HCT116 (cell line): ENCODE results near the gene ID3. TPM values are rescaled to one million over a fixed set of nuclear protein-coding genes. Genes with fewer than 3 reads are reported as not detected.

Experiments
- ATAC-seq: fragments of 200-7000 bp; cut with Tn5 transposase; 2 replicates; pipeline ENCODE4 v1.9.1; 2020; ENCODE audit warnings: mild to moderate bottlenecking, moderate library complexity
- BruUV-seq: library from RNA; stranded (reverse); fragments of 400-500 nt; replicated peaks from 2 replicates; lab custom pipeline; 2021; lab: Mats Ljungman, UMichigan
- CTCF ChIA-PET: fragments of 300-600 bp; sonication (Branson Sonifier 250); formaldehyde crosslinking; loops from one replicate; lab custom pipeline; 2021; ENCODE audit warnings: antibody characterized with exemption; lab: Charles Lee
- POLR2A ChIA-PET: fragments of 300-600, 350-600 bp; sonication (Branson Sonifier 250); formaldehyde crosslinking; loops from one replicate; lab custom pipeline; 2021; ENCODE audit warnings: antibody characterized with exemption; lab: Charles Lee
- RAD21 ChIA-PET, 2 experiments: fragments of 300-600 bp; sonication (Branson Sonifier 250); formaldehyde crosslinking; loops; one replicate each; lab custom pipeline; 2023; ENCODE audit warnings: low total read pairs in 2 of 2; ENCODE audit not compliant: uncharacterized antibody in 2 of 2, unreplicated experiment in 2 of 2, low non-redundant PET in 1 of 2; lab: Charles Lee
- DNase-seq: peaks from one replicate; pipeline ENCODE4 v3.0.0-alpha.2; 2010; ENCODE audit warnings: low read depth, low spot score
- H2AFZ ChIP-seq: fragments of 200-600 bp; shearing (Covaris generic), sonication (generic); 2 replicates; pipeline ENCODE4 v1.6.1; 2017; ENCODE audit warnings: low read depth, mixed run types, mixed read lengths, antibody characterized with exemption, low read length; ENCODE audit not compliant: poor library complexity, severe bottlenecking
- H3K27ac ChIP-seq: 2 replicates; pipeline ENCODE4 v1.5.1; 2012; ENCODE audit warnings: low read depth, low read length
- H3K27me3 ChIP-seq: fragments of 200-600 bp; sonication (generic); 2 replicates; pipeline ENCODE4 v1.6.1; 2016; ENCODE audit warnings: mixed run types, low read length, mixed read lengths; ENCODE audit not compliant: insufficient read depth
- H3K36me3 ChIP-seq, 2 experiments: fragments of 200-500 bp in 1 of 2; fragments of 200-600 bp in 1 of 2; sonication (Bioruptor generic) in 1 of 2; sonication (generic) in 1 of 2; 2 replicates each; pipeline versions ENCODE4 v1.5.1 to v1.6.1; 2014 to 2016; ENCODE audit warnings: low read length in 2 of 2, inconsistent platforms in 1 of 2, mixed read lengths in 1 of 2, mixed run types in 1 of 2; ENCODE audit not compliant: insufficient read depth in 2 of 2, control insufficient read depth in 1 of 2
- H3K4me1 ChIP-seq, 2 experiments: fragments of 200-600 bp in 1 of 2; sonication (generic) in 1 of 2; 2 replicates each; pipeline versions ENCODE4 v1.5.1 to v1.6.1; 2012 to 2017; ENCODE audit warnings: low read length in 2 of 2, inconsistent platforms in 1 of 2, mild to moderate bottlenecking in 1 of 2, mixed read lengths in 1 of 2, mixed run types in 1 of 2, moderate library complexity in 1 of 2; ENCODE audit not compliant: insufficient read depth in 2 of 2, control insufficient read depth in 1 of 2
- H3K4me2 ChIP-seq: fragments of 200-600 bp; sonication (generic); 2 replicates; pipeline ENCODE4 v1.6.1; 2017; ENCODE audit warnings: mixed run types, low read length, mixed read lengths
- H3K4me3 ChIP-seq, 2 experiments: fragments of 200-600 bp in 1 of 2; sonication (generic) in 1 of 2; replicated peaks in 1 of 2; 2 replicates each; pipeline ENCODE4 v1.5.1; 2011 to 2016; ENCODE audit warnings: low read length in 2 of 2, control low read depth in 1 of 2, low read depth in 1 of 2, mild to moderate bottlenecking in 1 of 2, mixed read lengths in 1 of 2, mixed run types in 1 of 2
- H3K79me2 ChIP-seq: fragments of 200-600 bp; sonication (generic); 2 replicates; pipeline ENCODE4 v1.6.1; 2017; ENCODE audit warnings: mild to moderate bottlenecking, mixed run types, low read length, moderate library complexity, mixed read lengths; ENCODE audit not compliant: insufficient read depth
- H3K9ac ChIP-seq: fragments of 200-600 bp; sonication (generic); 2 replicates; pipeline ENCODE4 v1.6.1; 2016; ENCODE audit warnings: low read length, mixed read lengths
- H3K9me2 ChIP-seq: fragments of 200-600 bp; sonication (generic), shearing (Covaris generic); 2 replicates; pipeline ENCODE4 v1.6.1; 2017; ENCODE audit warnings: mixed run types, mild to moderate bottlenecking, moderate library complexity; ENCODE audit not compliant: insufficient read depth
- H3K9me3 ChIP-seq, 2 experiments: fragments of 200-500 bp in 1 of 2; fragments of 200-600 bp in 1 of 2; sonication (Bioruptor generic) in 1 of 2; sonication (generic) in 1 of 2; 2 replicates each; pipeline ENCODE4 v1.6.1; 2014 to 2017; ENCODE audit warnings: low read length in 2 of 2, mixed read lengths in 2 of 2, inconsistent platforms in 1 of 2, low read depth in 1 of 2, mild to moderate bottlenecking in 1 of 2, mixed run types in 1 of 2, moderate library complexity in 1 of 2; ENCODE audit not compliant: control insufficient read depth in 1 of 2, insufficient read depth in 1 of 2
- H4K20me1 ChIP-seq: fragments of 200-600 bp; sonication (generic), shearing (Covaris generic); 2 replicates; pipeline ENCODE4 v1.6.1; 2017; ENCODE audit warnings: mixed run types, mild to moderate bottlenecking, moderate library complexity; ENCODE audit not compliant: insufficient read depth
- CEBPB ChIP-seq: IDR thresholded peaks from 2 replicates; pipeline ENCODE4 v1.6.1; 2012; ENCODE audit warnings: low read depth
- CTCF ChIP-seq, 3 experiments: fragments of 200-600 bp in 1 of 3; sonication (generic) in 1 of 3; IDR thresholded peaks in 2 of 3; conservative IDR thresholded peaks in 1 of 3; 2 replicates each; pipeline ENCODE4 v1.5.1; 2012 to 2017; ENCODE audit warnings: low read depth in 2 of 3, low read length in 2 of 3, antibody characterized with exemption in 1 of 3, borderline replicate concordance in 1 of 3, control low read depth in 1 of 3, mild to moderate bottlenecking in 1 of 3, mixed read lengths in 1 of 3, mixed run types in 1 of 3, moderate library complexity in 1 of 3; ENCODE audit not compliant: insufficient read depth in 1 of 3
- ELF1 ChIP-seq: IDR thresholded peaks from 2 replicates; pipeline ENCODE4 v1.6.1; 2012; ENCODE audit warnings: low read depth, borderline replicate concordance
- EZH2phosphoT487 ChIP-seq: fragments of 200-600 bp; IDR thresholded peaks from 2 replicates; pipeline ENCODE4 v1.6.1; 2018; ENCODE audit warnings: antibody characterized with exemption, borderline replicate concordance
- FOSL1 ChIP-seq: IDR thresholded peaks from 2 replicates; pipeline ENCODE4 v1.6.1; 2012; ENCODE audit warnings: low read depth
- JUND ChIP-seq: IDR thresholded peaks from 2 replicates; pipeline ENCODE4 v1.6.1; 2012
- MAX ChIP-seq: IDR thresholded peaks from 2 replicates; pipeline ENCODE4 v1.6.1; 2012
- POLR2A ChIP-seq: IDR thresholded peaks from 2 replicates; pipeline ENCODE4 v1.7.0; 2011; ENCODE audit warnings: borderline replicate concordance; ENCODE audit not compliant: insufficient read depth, insufficient read length; ENCODE audit errors: extremely low read depth
- REST ChIP-seq: IDR thresholded peaks from 2 replicates; pipeline ENCODE4 v1.6.1; 2012; ENCODE audit warnings: low read depth
- SIN3A ChIP-seq: IDR thresholded peaks from 2 replicates; pipeline ENCODE4 v1.6.1; 2012; ENCODE audit warnings: low read depth
- SRF ChIP-seq: IDR thresholded peaks from 2 replicates; pipeline ENCODE4 v1.6.1; 2012; ENCODE audit warnings: low read depth
- YY1 ChIP-seq: IDR thresholded peaks from 2 replicates; pipeline ENCODE4 v1.6.1; 2011; ENCODE audit warnings: low read length, low read depth, moderate library complexity, mild to moderate bottlenecking; ENCODE audit not compliant: insufficient replicate concordance; ENCODE audit errors: extremely low read depth
- ZFX ChIP-seq: fragments of 450-650 bp; IDR thresholded peaks from 2 replicates; pipeline ENCODE4 v1.6.1; 2017
- intact Hi-C: fragments of 100-400 bp; cut with micrococcal nuclease; formaldehyde crosslinking; loops from 2 replicates; pipeline ENCODE4 v1.10.0; 2022
- total RNA-seq: library from RNA; stranded (reverse); gene quantifications from one replicate; pipeline ENCODE4 v1.2.1, GENCODE V29; 2021; ENCODE audit not compliant: unreplicated experiment

The ID3 gene
- total RNA-seq, 1 experiment from 2014 or later: 183 TPM

- Histone ChIP-seq H3K4me2 (no peak overlapping the region), H3K4me1 (peaks cover 13 to 24% of the 10 kb centered on the region in 2 experiments), H2AFZ (no peak overlapping the region), H4K20me1 (no peaks in the 10 kb centered on the region), H3K9ac (no peak overlapping the region), H3K4me3 (no peak overlapping the region), H3K36me3 (peaks cover 9 to 32% of the 10 kb centered on the region in 2 experiments; a peak in 3 of 4 replicates), H3K9me3 (no peaks in the 10 kb centered on the region), H3K9me2 (no peaks in the 10 kb centered on the region), H3K27ac (no peak overlapping the region), H3K79me2 (peaks cover 45% of the 10 kb centered on the region), H3K27me3 (no peaks in the 10 kb centered on the region)
- POLR2A ChIA-PET: no interaction called here
- ATAC-seq (no peak), DNase-seq (no peak)
- BruUV-seq: no TSS peak
- RAD21 ChIA-PET: no interaction called here
- TF ChIP-seq EZH2phosphoT487 (no peak), CTCF (IDR thresholded peaks at IDR 0.05 in 2 of 3, conservative IDR thresholded peaks at IDR 0.05 in 1 of 3; ENCODE audit: borderline replicate concordance in 1 of 3, insufficient read depth in 1 of 3, low read depth in 2 of 3, low read length in 2 of 3) (no peak), REST (no peak), POLR2A (no peak), MAX (no peak), JUND (no peak), CEBPB (no peak), SRF (no peak), ELF1 (no peak), FOSL1 (no peak), YY1 (no peak), ZFX (no peak), SIN3A (no peak)
- intact Hi-C loops: no loop called here
- CTCF ChIA-PET: interaction anchor here (1.9 kb wide), 1 partner anchor 25 kb away, joined by 6 read pairs; no protein-coding TSS in a partner anchor
Observed at GRCh38 chr1:23522244-23522982, 36.9 kb downstream of the ID3 start.
